ENCODE measurements around the gene LLPH.

Gene LLPH

GRCh38 chr12:66139328-66139727, 8.8 kb upstream of the LLPH start:
- Histone ChIP-seq H3K4me3 (ENCODE audit: low read length) (no peak overlapping the region), H3K4me1 (ENCODE audit: control insufficient read depth, insufficient read depth, low read length) (peaks cover 12% of the 10 kb centered on the region), H3K9ac (ENCODE audit: low read length) (no peak overlapping the region), H3K36me3 (ENCODE audit: control insufficient read depth, insufficient read depth, low read length) (no peaks in the 10 kb centered on the region), H3K9me3 (ENCODE audit: control insufficient read depth, low read length) (no peaks in the 10 kb centered on the region), H3K27me3 (ENCODE audit: control insufficient read depth, insufficient read depth, low read length) (no peaks in the 10 kb centered on the region)

GRCh38 chr12:66137937-66138336, 7.4 kb upstream of the LLPH start:
- no peaks in the 10 kb centered on the region for H3K27me3 ChIP-seq (ENCODE audit: control insufficient read depth, insufficient read depth, low read length)
- peaks cover 5% of the 10 kb centered on the region for H3K4me1 ChIP-seq (ENCODE audit: control insufficient read depth, insufficient read depth, low read length)
- H3K9ac ChIP-seq (ENCODE audit: low read length): no peak overlapping the region
- no peaks in the 10 kb centered on the region for H3K9me3 ChIP-seq (ENCODE audit: control insufficient read depth, low read length)
- no peaks in the 10 kb centered on the region for H3K36me3 ChIP-seq (ENCODE audit: control insufficient read depth, insufficient read depth, low read length)
- no peak overlapping the region for H3K4me3 ChIP-seq (ENCODE audit: low read length)

GRCh38 chr12:66132408-66132807, 1.9 kb upstream of the LLPH start:
- H3K9me3 ChIP-seq (ENCODE audit: control insufficient read depth, low read length): no peaks in the 10 kb centered on the region
- H3K4me1 ChIP-seq (ENCODE audit: control insufficient read depth, insufficient read depth, low read length): no peaks in the 10 kb centered on the region
- H3K27me3 ChIP-seq (ENCODE audit: control insufficient read depth, insufficient read depth, low read length): no peaks in the 10 kb centered on the region
- H3K9ac ChIP-seq (ENCODE audit: low read length): no peak overlapping the region
- H3K4me3 ChIP-seq (ENCODE audit: low read length): no peak overlapping the region
- peaks cover 4% of the 10 kb centered on the region for H3K36me3 ChIP-seq (ENCODE audit: control insufficient read depth, insufficient read depth, low read length)

- no peaks in the 10 kb centered on the region for H3K27me3 ChIP-seq (ENCODE audit: control insufficient read depth, insufficient read depth, low read length)
- no peaks in the 10 kb centered on the region for H3K9me3 ChIP-seq (ENCODE audit: control insufficient read depth, low read length)
- H3K4me3 ChIP-seq (ENCODE audit: low read length): peak overlapping the region; percentile 85
- peaks cover 7% of the 10 kb centered on the region for H3K36me3 ChIP-seq (ENCODE audit: control insufficient read depth, insufficient read depth, low read length)
- H3K4me1 ChIP-seq (ENCODE audit: control insufficient read depth, insufficient read depth, low read length): no peaks in the 10 kb centered on the region
- peak overlapping the region; percentile 92 for H3K9ac ChIP-seq (ENCODE audit: low read length)
These were observed 628 bp upstream of the LLPH start for GRCh38 chr12:66131067-66131688.

GRCh38 chr12:66129934-66130266, 650 bp downstream of the LLPH start:
- peak overlapping the region; percentile 92 for H3K9ac ChIP-seq (ENCODE audit: low read length)
- peaks cover 8% of the 10 kb centered on the region for H3K36me3 ChIP-seq (ENCODE audit: control insufficient read depth, insufficient read depth, low read length)
- H3K4me3 ChIP-seq (ENCODE audit: low read length): peak overlapping the region; percentile 85
- no peaks in the 10 kb centered on the region for H3K27me3 ChIP-seq (ENCODE audit: control insufficient read depth, insufficient read depth, low read length)
- no peaks in the 10 kb centered on the region for H3K9me3 ChIP-seq (ENCODE audit: control insufficient read depth, low read length)
- no peaks in the 10 kb centered on the region for H3K4me1 ChIP-seq (ENCODE audit: control insufficient read depth, insufficient read depth, low read length)

- no peaks in the 10 kb centered on the region for H3K9me3 ChIP-seq (ENCODE audit: control insufficient read depth, low read length)
- no peaks in the 10 kb centered on the region for H3K27me3 ChIP-seq (ENCODE audit: control insufficient read depth, insufficient read depth, low read length)
- no peak overlapping the region for H3K4me3 ChIP-seq (ENCODE audit: low read length)
- H3K9ac ChIP-seq (ENCODE audit: low read length): no peak overlapping the region
- no peaks in the 10 kb centered on the region for H3K4me1 ChIP-seq (ENCODE audit: control insufficient read depth, insufficient read depth, low read length)
- peaks cover 10% of the 10 kb centered on the region for H3K36me3 ChIP-seq (ENCODE audit: control insufficient read depth, insufficient read depth, low read length)
These were observed 2.9 kb downstream of the LLPH start for GRCh38 chr12:66127650-66128049.

- peaks cover 6% of the 10 kb centered on the region for H3K36me3 ChIP-seq (ENCODE audit: control insufficient read depth, insufficient read depth, low read length)
- H3K9me3 ChIP-seq (ENCODE audit: control insufficient read depth, low read length): no peaks in the 10 kb centered on the region
- no peaks in the 10 kb centered on the region for H3K4me1 ChIP-seq (ENCODE audit: control insufficient read depth, insufficient read depth, low read length)
- H3K27me3 ChIP-seq (ENCODE audit: control insufficient read depth, insufficient read depth, low read length): no peaks in the 10 kb centered on the region
- H3K4me3 ChIP-seq (ENCODE audit: low read length): no peak overlapping the region
- no peak overlapping the region for H3K9ac ChIP-seq (ENCODE audit: low read length)
These were observed 10.1 kb downstream of the LLPH start for GRCh38 chr12:66120477-66120876.

- Histone ChIP-seq H3K36me3 (ENCODE audit: control insufficient read depth, insufficient read depth, low read length) (peaks cover 5% of the 10 kb centered on the region), H3K9me3 (ENCODE audit: control insufficient read depth, low read length) (no peaks in the 10 kb centered on the region), H3K27me3 (ENCODE audit: control insufficient read depth, insufficient read depth, low read length) (no peaks in the 10 kb centered on the region), H3K4me1 (ENCODE audit: control insufficient read depth, insufficient read depth, low read length) (no peaks in the 10 kb centered on the region), H3K4me3 (ENCODE audit: low read length) (no peak overlapping the region), H3K9ac (ENCODE audit: low read length) (no peak overlapping the region)
These were observed 10.7 kb downstream of the LLPH start for GRCh38 chr12:66119870-66120241.

- no peak overlapping the region for H3K9ac ChIP-seq (ENCODE audit: low read length)
- H3K9me3 ChIP-seq (ENCODE audit: control insufficient read depth, low read length): no peaks in the 10 kb centered on the region
- H3K27me3 ChIP-seq (ENCODE audit: control insufficient read depth, insufficient read depth, low read length): no peaks in the 10 kb centered on the region
- H3K36me3 ChIP-seq (ENCODE audit: control insufficient read depth, insufficient read depth, low read length): peaks cover 3% of the 10 kb centered on the region
- no peak overlapping the region for H3K4me3 ChIP-seq (ENCODE audit: low read length)
- H3K4me1 ChIP-seq (ENCODE audit: control insufficient read depth, insufficient read depth, low read length): no peaks in the 10 kb centered on the region
These were observed 11.2 kb downstream of the LLPH start for GRCh38 chr12:66119229-66119869.

GRCh38 chr12:66118240-66118891, 12.2 kb downstream of the LLPH start:
- H3K4me3 ChIP-seq (ENCODE audit: low read length): no peak overlapping the region
- no peaks in the 10 kb centered on the region for H3K27me3 ChIP-seq (ENCODE audit: control insufficient read depth, insufficient read depth, low read length)
- no peaks in the 10 kb centered on the region for H3K9me3 ChIP-seq (ENCODE audit: control insufficient read depth, low read length)
- no peak overlapping the region for H3K9ac ChIP-seq (ENCODE audit: low read length)
- H3K36me3 ChIP-seq (ENCODE audit: control insufficient read depth, insufficient read depth, low read length): peaks cover 3% of the 10 kb centered on the region
- H3K4me1 ChIP-seq (ENCODE audit: control insufficient read depth, insufficient read depth, low read length): no peaks in the 10 kb centered on the region

GRCh38 chr12:66117242-66117641, 13.3 kb downstream of the LLPH start:
- no peaks in the 10 kb centered on the region for H3K4me1 ChIP-seq (ENCODE audit: control insufficient read depth, insufficient read depth, low read length)
- H3K9ac ChIP-seq (ENCODE audit: low read length): no peak overlapping the region
- no peaks in the 10 kb centered on the region for H3K9me3 ChIP-seq (ENCODE audit: control insufficient read depth, low read length)
- no peak overlapping the region for H3K4me3 ChIP-seq (ENCODE audit: low read length)
- peaks cover under 1% of the 10 kb centered on the region for H3K36me3 ChIP-seq (ENCODE audit: control insufficient read depth, insufficient read depth, low read length)
- H3K27me3 ChIP-seq (ENCODE audit: control insufficient read depth, insufficient read depth, low read length): no peaks in the 10 kb centered on the region

- Histone ChIP-seq H3K27me3 (ENCODE audit: control insufficient read depth, insufficient read depth, low read length) (no peaks in the 10 kb centered on the region), H3K9ac (ENCODE audit: low read length) (no peak overlapping the region), H3K9me3 (ENCODE audit: control insufficient read depth, low read length) (no peaks in the 10 kb centered on the region), H3K36me3 (ENCODE audit: control insufficient read depth, insufficient read depth, low read length) (no peaks in the 10 kb centered on the region), H3K4me1 (ENCODE audit: control insufficient read depth, insufficient read depth, low read length) (no peaks in the 10 kb centered on the region), H3K4me3 (ENCODE audit: low read length) (no peak overlapping the region)
These were observed 15.4 kb downstream of the LLPH start for GRCh38 chr12:66115071-66115600.
